Activated naive CD4-positive, alpha-beta T cell treated with anti-CD3 and anti-CD28 coated beads for 36 hours (primary cell): ENCODE results near the gene ANKRD34C. TPM values are rescaled to one million over a fixed set of nuclear protein-coding genes. Genes with fewer than 3 reads are reported as not detected.
"Not testable (repeated sequence)": the region's sequence is repeated elsewhere in the genome, so short reads cannot be mapped to it uniquely, and the experiment has no call there.

Experiments
- CTCF ChIA-PET: fragments of 350-600 bp; sonication (Branson Sonifier 250); formaldehyde crosslinking; loops from one replicate; lab custom pipeline; 2021; ENCODE audit warnings: antibody characterized with exemption; lab: Charles Lee
- DNase-seq: peaks from one replicate; pipeline ENCODE4 v3.0.0-alpha.2; 2020
- H3K27ac Mint-ChIP-seq: one replicate; pipeline ENCODE4 v1.8.0; 2021; ENCODE audit warnings: mild to moderate bottlenecking, mixed read lengths
- H3K27me3 Mint-ChIP-seq: one replicate; pipeline ENCODE4 v1.8.0; 2021; ENCODE audit warnings: low read depth, mixed read lengths
- H3K36me3 Mint-ChIP-seq: one replicate; pipeline ENCODE4 v1.8.0; 2021; ENCODE audit warnings: low read depth, mixed read lengths
- H3K4me1 Mint-ChIP-seq: one replicate; pipeline ENCODE4 v1.8.0; 2021; ENCODE audit warnings: low read depth, mixed read lengths
- H3K4me3 Mint-ChIP-seq: one replicate; pipeline ENCODE4 v1.8.0; 2021; ENCODE audit warnings: mild to moderate bottlenecking, moderate library complexity, mixed read lengths
- H3K9me3 Mint-ChIP-seq: one replicate; pipeline ENCODE4 v1.8.0; 2021; ENCODE audit warnings: mixed read lengths
- intact Hi-C: fragments of 100-400 bp; cut with micrococcal nuclease; formaldehyde crosslinking; loops from one replicate; pipeline ENCODE4 v1.15.1; 2023
- total RNA-seq, 2 experiments: library from RNA; stranded (reverse); gene quantifications; one replicate each; pipeline ENCODE4 v1.2.3, GENCODE V29; 2021

The ANKRD34C gene
- total RNA-seq, 2 experiments from 2014 or later: not detected

DNA sequence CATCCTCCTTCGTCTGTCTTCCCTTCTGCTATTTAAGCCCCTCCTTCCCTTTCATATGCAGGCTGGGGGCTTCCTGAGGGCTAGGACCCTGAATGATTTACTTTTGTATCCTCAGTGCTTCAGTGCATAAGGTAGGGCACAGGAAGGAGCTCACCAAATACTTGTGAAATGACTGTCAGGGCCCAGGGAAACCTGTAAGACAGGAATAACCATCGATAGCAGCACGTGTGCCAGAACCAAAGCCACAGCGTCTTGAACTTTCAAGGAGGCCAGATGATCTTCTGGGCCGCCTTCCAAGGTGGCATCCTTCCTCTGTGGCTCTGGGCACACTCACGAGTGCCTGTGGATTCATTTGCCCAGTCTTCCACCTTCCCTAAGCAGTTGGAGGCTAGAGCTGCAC is 32.3 kb downstream of the ANKRD34C start:
- CTCF ChIA-PET: no interaction called here
- Mint-ChIP-seq H3K27ac (no peak overlapping the region), H3K27me3 (peaks cover 5% of the 10 kb centered on the region), H3K4me1 (peaks cover 36% of the 10 kb centered on the region), H3K36me3 (peaks cover 65% of the 10 kb centered on the region), H3K4me3 (no peak overlapping the region), H3K9me3 (no peaks in the 10 kb centered on the region)
- DNase-seq: no peak
- intact Hi-C loops: loop anchor here (10.0 kb wide), 2 partner anchors 840 to 1380 kb away; partner anchors contain the start of genes ABHD17C and FAH

DNA sequence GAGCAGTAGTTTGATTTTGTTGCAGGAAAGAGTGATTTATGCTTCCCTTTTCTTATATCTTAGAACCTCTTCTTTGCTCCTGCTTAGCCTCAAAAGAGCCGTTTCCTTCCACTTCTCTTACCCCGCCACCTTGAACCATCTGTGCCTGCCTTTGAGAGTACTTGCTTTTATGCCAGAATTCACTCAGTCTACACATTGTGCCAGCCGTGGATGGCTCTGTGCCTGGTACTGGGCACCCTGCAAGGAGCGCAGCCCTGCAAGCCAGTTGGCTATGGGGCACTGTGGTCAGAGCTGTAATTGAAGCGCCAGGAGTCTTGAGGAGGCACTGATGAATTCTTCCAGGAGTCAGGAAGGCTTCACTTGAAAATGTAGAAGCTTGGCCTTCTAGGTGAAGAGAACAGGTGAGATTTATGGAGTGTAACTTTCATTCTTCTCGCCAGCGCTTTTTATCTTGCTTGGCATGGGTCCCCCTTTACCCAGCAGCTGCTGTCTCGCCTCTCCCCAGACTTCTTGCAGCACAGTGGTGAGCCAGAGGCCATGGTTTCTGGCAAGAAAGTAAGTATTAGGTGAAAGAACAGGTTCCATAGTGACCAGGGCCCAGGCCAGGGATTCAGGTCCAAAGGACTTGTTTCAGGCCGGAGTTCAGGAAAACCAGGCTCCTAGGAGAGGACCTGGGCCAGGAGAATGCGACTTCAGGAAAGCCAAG is 33.3 kb downstream of the ANKRD34C start:
- no peak overlapping the region for H3K27ac Mint-ChIP-seq

DNA sequence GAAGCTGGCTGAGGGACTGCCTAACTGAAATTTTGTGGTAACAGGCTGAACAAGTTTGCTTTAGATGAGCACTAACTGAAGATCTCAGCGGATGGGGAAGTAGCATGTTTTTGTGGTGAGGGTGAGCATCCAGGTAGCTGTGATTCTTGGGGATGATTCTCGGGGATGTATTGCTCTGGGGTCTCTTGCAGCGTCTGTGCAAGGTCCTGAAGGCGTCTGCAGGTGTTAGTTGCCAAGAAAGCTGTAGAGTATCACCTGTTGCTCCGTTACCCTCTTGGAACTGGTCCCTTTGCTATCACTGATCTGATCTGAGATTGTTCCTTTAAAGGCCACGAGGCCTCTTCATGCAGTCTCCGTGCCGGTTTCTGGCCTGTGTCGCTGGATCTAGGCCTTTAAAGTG is 34.3 kb downstream of the ANKRD34C start:
- Mint-ChIP-seq H3K9me3 (no peaks in the 10 kb centered on the region), H3K4me1 (peaks cover 34% of the 10 kb centered on the region), H3K27ac (no peak overlapping the region), H3K27me3 (no peaks in the 10 kb centered on the region), H3K36me3 (peaks cover 77% of the 10 kb centered on the region), H3K4me3 (no peak overlapping the region)
- CTCF ChIA-PET: no interaction called here
- intact Hi-C loops: loop anchor here (10.0 kb wide), 2 partner anchors 838 to 1378 kb away; partner anchors contain the start of genes ABHD17C and FAH
- no peak for DNase-seq

More for the DNA sequence above, 33.3 kb downstream of the ANKRD34C start:
- Mint-ChIP-seq H3K9me3 (no peaks in the 10 kb centered on the region), H3K4me1 (peaks cover 36% of the 10 kb centered on the region), H3K4me3 (no peak overlapping the region), H3K27me3 (no peaks in the 10 kb centered on the region), H3K36me3 (peaks cover 68% of the 10 kb centered on the region)
- no peak for DNase-seq
- intact Hi-C loops: loop anchor here (10.0 kb wide), 2 partner anchors 839 to 1379 kb away; partner anchors contain the start of genes ABHD17C and FAH
- CTCF ChIA-PET: interaction anchor here (1.0 kb wide), 1 partner anchor 24 kb away, joined by 3 read pairs; no protein-coding TSS in a partner anchor

DNA sequence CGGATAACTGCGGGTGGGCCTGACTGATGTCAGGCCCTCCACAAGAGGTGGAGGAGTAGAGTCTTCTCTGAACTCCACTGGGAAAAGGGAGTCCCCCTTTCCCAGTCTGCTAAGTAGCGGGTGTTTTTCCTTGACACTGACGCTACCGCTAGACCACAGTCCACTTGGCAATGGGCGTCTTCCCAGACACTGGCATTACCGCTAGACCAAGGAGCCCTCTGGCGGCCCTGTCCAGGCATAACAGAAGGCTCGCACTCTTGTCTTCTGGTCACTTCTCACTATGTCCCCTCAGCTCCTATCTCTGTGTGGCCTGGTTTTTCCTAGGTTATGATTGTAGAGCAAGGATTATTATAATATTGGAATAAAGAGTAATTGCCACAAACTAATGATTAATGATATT is 37.5 kb downstream of the ANKRD34C start:
- CTCF ChIA-PET, H3K27me3 Mint-ChIP-seq, DNase-seq, H3K4me3 Mint-ChIP-seq, H3K9me3 Mint-ChIP-seq, H3K27ac Mint-ChIP-seq: not testable (repeated sequence)
- peaks cover 16% of the 10 kb centered on the region for H3K4me1 Mint-ChIP-seq
- H3K36me3 Mint-ChIP-seq: peaks cover 74% of the 10 kb centered on the region
- intact Hi-C loops: loop anchor here (10.0 kb wide), 2 partner anchors 835 to 1375 kb away; partner anchors contain the start of genes ABHD17C and FAH

DNA sequence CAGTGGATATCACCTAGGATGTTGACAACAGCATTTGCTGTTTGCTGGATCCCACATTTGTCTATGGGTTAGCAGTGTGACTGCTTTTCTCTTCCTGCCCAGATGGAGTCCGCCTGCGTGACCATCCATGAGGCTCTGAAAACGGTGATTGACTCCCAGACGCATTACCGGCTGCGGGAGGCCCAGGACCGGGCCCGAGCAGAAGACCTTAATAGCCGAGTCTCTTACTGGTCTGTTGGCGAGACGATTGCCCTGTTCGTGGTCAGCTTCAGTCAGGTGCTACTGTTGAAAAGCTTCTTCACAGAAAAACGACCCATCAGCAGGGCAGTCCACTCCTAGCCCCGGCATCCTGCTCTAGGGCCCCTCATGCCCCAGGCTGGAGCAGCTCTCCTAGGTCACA is 39.4 kb downstream of the ANKRD34C start:
- no peaks in the 10 kb centered on the region for H3K27me3 Mint-ChIP-seq
- H3K4me3 Mint-ChIP-seq: no peak overlapping the region
- peaks cover 75% of the 10 kb centered on the region for H3K36me3 Mint-ChIP-seq
- no peaks in the 10 kb centered on the region for H3K9me3 Mint-ChIP-seq
- DNase-seq: no peak
- no peak overlapping the region for H3K27ac Mint-ChIP-seq
- peaks cover 6% of the 10 kb centered on the region for H3K4me1 Mint-ChIP-seq
- intact Hi-C loops: no loop called here
- CTCF ChIA-PET: no interaction called here

DNA sequence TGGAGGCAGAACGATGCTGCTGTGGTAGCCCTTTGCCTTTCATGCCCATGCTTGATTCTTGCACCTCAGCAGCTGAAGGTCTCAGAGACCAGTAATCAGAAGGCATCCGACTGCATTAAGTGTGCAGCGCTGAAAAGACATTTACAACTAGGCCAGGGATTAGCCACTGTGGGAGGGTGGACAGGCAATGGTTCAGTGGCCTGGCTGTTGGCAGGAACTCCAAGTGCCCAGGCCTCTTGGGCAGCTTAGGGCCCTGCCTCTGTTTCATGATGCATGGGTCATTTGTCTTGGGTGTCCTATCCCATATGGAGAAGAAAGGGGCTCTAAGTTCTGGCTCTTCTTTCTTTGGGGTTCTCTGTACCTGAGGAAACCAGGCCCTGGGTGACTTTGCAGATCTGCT is 39.8 kb downstream of the ANKRD34C start:
- Mint-ChIP-seq H3K4me1 (peaks cover 5% of the 10 kb centered on the region), H3K9me3 (no peaks in the 10 kb centered on the region), H3K27me3 (no peaks in the 10 kb centered on the region), H3K27ac (no peak overlapping the region), H3K36me3 (peaks cover 74% of the 10 kb centered on the region), H3K4me3 (no peak overlapping the region)
- intact Hi-C loops: no loop called here
- DNase-seq: no peak
- CTCF ChIA-PET: no interaction called here

DNA sequence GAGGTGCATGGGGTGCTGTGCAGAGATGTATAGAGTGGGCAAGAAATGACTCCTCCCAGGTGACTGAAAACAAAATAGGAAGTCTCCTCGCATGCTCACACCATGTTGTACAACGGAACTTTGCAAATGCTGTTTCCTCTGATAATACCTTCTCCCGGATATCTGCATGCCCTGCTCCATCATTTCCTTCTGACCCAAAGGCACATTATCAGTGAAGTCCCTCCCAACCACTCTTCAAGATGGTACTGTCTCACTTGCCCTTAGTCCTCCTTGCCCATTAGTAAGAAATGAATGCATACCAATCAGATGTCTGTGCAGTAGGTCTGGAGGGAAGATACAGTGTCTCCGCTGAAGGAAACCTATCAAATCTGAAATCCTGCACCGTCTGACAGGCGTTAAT is 40.4 kb downstream of the ANKRD34C start:
- no peak for DNase-seq
- H3K4me3 Mint-ChIP-seq: no peak overlapping the region
- CTCF ChIA-PET: no interaction called here
- H3K4me1 Mint-ChIP-seq: peaks cover 3% of the 10 kb centered on the region
- H3K36me3 Mint-ChIP-seq: peaks cover 73% of the 10 kb centered on the region
- H3K9me3 Mint-ChIP-seq: no peaks in the 10 kb centered on the region
- no peaks in the 10 kb centered on the region for H3K27me3 Mint-ChIP-seq
- intact Hi-C loops: no loop called here
- no peak overlapping the region for H3K27ac Mint-ChIP-seq

DNA sequence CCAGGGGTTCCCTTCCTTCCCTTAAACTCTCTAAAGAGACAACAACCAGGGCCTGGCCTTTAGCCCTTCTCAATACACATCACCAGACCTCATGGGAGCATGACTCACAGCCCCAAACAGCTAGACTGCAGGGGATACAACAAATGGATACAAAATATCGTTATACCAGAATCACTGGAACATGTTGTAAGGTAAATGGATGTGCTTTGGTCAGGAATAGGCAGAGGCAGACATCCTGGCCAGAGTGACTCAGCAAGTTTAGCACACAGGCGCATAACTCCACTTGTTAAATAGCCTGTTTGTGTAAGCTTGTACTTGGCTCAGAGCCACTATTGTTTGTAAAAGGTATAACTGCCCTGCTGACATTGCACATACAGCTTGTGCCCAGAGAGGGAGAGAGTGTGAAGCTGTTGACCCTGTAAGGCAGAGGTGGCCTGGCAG is 46.7 kb downstream of the ANKRD34C start:
- peaks cover 36% of the 10 kb centered on the region for H3K36me3 Mint-ChIP-seq

More for the DNA sequence above, 46.7 kb downstream of the ANKRD34C start:
- Mint-ChIP-seq H3K4me1 (no peaks in the 10 kb centered on the region), H3K27me3 (no peaks in the 10 kb centered on the region), H3K4me3 (no peak overlapping the region), H3K9me3 (peaks cover 3% of the 10 kb centered on the region), H3K27ac (no peak overlapping the region)
- no peak for DNase-seq
- CTCF ChIA-PET: interaction anchor here (1.0 kb wide), 1 partner anchor 10 kb away, joined by 3 read pairs; no protein-coding TSS in a partner anchor
- intact Hi-C loops: no loop called here

Other genes starting within 250 kb of the ANKRD34C start
- gene RASGRF1, start 191.9 kb upstream of the ANKRD34C start, total RNA-seq: not detected
- gene TMED3, start 28.4 kb downstream of the ANKRD34C start, total RNA-seq: 10 to 100 TPM; 37.6 to 37.9 TPM
- under 1 TPM; 0.21 to 0.22 TPM for gene MINAR1, start 149.6 kb downstream of the ANKRD34C start, total RNA-seq